GM23338 (cell line): Measurements from ENCODE around the gene TCERG1. TPM values are rescaled to one million over a fixed set of nuclear protein-coding genes. Genes with fewer than 3 reads are reported as not detected.

Experiments used
- ATAC-seq: fragments of 200-7000 bp; cut with Tn5 transposase; 3 replicates; pipeline ENCODE4 v1.9.1; 2020
- DNase-seq: peaks from one replicate; pipeline ENCODE4 v3.0.0-alpha.2; 2015; ENCODE audit warnings: low spot score
- H2AFZ ChIP-seq: fragments of 200-600 bp; sonication (generic); 2 replicates; pipeline ENCODE4 v1.8.0; 2016; ENCODE audit warnings: antibody characterized with exemption, mild to moderate bottlenecking, moderate library complexity
- H3F3A ChIP-seq: fragments of 200-600 bp; sonication (generic); replicated peaks from 2 replicates; pipeline ENCODE4 v1.8.0; 2017; ENCODE audit warnings: antibody characterized with exemption, mixed run types, low read depth
- H3K27ac ChIP-seq: fragments of 200-600 bp; sonication (generic); 2 replicates; pipeline ENCODE4 v1.6.1; 2016; ENCODE audit warnings: low read depth
- H3K27me3 ChIP-seq: fragments of 200-600 bp; sonication (generic); 2 replicates; pipeline ENCODE4 v1.8.0; 2016; ENCODE audit warnings: mild to moderate bottlenecking, mixed run types, moderate library complexity; ENCODE audit not compliant: insufficient read depth
- H3K36me3 ChIP-seq: fragments of 200-600 bp; sonication (generic); 2 replicates; pipeline ENCODE4 v1.8.0; 2016; ENCODE audit warnings: mild to moderate bottlenecking; ENCODE audit not compliant: insufficient read depth
- H3K4me1 ChIP-seq: fragments of 200-600 bp; sonication (generic); 2 replicates; pipeline ENCODE4 v1.8.0; 2016; ENCODE audit warnings: mild to moderate bottlenecking, moderate library complexity; ENCODE audit not compliant: insufficient read depth
- H3K4me2 ChIP-seq: fragments of 200-600 bp; sonication (generic); 2 replicates; pipeline ENCODE4 v1.7.1; 2017; ENCODE audit warnings: mixed run types
- H3K4me3 ChIP-seq: fragments of 200-600 bp; sonication (generic); 2 replicates; pipeline ENCODE4 v1.6.1; 2016; ENCODE audit warnings: mixed run types
- H3K79me2 ChIP-seq: fragments of 200-600 bp; sonication (generic); replicated peaks from 2 replicates; pipeline ENCODE4 v1.8.0; 2017; ENCODE audit warnings: mild to moderate bottlenecking; ENCODE audit not compliant: insufficient read depth
- H3K9me2 ChIP-seq: fragments of 200-600 bp; sonication (generic); 2 replicates; pipeline ENCODE4 v1.8.0; 2017; ENCODE audit not compliant: insufficient read depth
- H4K20me1 ChIP-seq: fragments of 200-600 bp; sonication (generic); replicated peaks from 2 replicates; pipeline ENCODE4 v1.8.0; 2017; ENCODE audit warnings: mild to moderate bottlenecking; ENCODE audit not compliant: insufficient read depth
- H3K27ac Mint-ChIP-seq: 2 replicates; pipeline ENCODE4 v1.8.0; 2020; ENCODE audit warnings: inconsistent platforms, mild to moderate bottlenecking, moderate library complexity, mixed read lengths
- H3K27me3 Mint-ChIP-seq: 3 replicates; pipeline ENCODE4 v1.8.0; 2022; ENCODE audit warnings: low read depth, mild to moderate bottlenecking, moderate library complexity, mixed read lengths, inconsistent platforms; ENCODE audit not compliant: insufficient read depth, poor library complexity
- H3K36me3 Mint-ChIP-seq: 3 replicates; pipeline ENCODE4 v1.8.0; 2021; ENCODE audit warnings: low read depth, mild to moderate bottlenecking, inconsistent platforms, moderate library complexity, mixed read lengths
- H3K4me1 Mint-ChIP-seq: 3 replicates; pipeline ENCODE4 v1.8.0; 2020; ENCODE audit warnings: mild to moderate bottlenecking, inconsistent platforms, mixed read lengths
- H3K4me3 Mint-ChIP-seq: 3 replicates; pipeline ENCODE4 v1.8.0; 2021; ENCODE audit warnings: moderate library complexity, mild to moderate bottlenecking, inconsistent platforms, mixed read lengths
- H3K9me3 Mint-ChIP-seq: 3 replicates; pipeline ENCODE4 v1.8.0; 2020; ENCODE audit warnings: moderate library complexity, mild to moderate bottlenecking, inconsistent platforms, mixed read lengths
- CREB1 ChIP-seq: fragments of 250-450 bp; sonication (Bioruptor Pico); IDR thresholded peaks from 2 replicates; pipeline ENCODE4 v1.5.0; 2020; ENCODE audit warnings: low read depth, mild to moderate bottlenecking, moderate library complexity
- EZH2 ChIP-seq: fragments of 200-600 bp; sonication (generic); IDR thresholded peaks from one replicate; pipeline ENCODE4 v1.8.0; 2017; ENCODE audit warnings: antibody characterized with exemption, mild to moderate bottlenecking, low read depth; ENCODE audit not compliant: unreplicated experiment
- EZH2phosphoT487 ChIP-seq: fragments of 200-600 bp; sonication (generic); IDR thresholded peaks from one replicate; pipeline ENCODE4 v1.8.1; 2018; ENCODE audit warnings: antibody characterized with exemption; ENCODE audit not compliant: unreplicated experiment
- JUNB ChIP-seq: IDR thresholded peaks from one replicate; pipeline ENCODE4 v1.6.1; 2016; ENCODE audit warnings: antibody characterized with exemption; ENCODE audit not compliant: unreplicated experiment
- NANOG ChIP-seq: IDR thresholded peaks from 2 replicates; pipeline ENCODE4 v1.6.1; 2016; ENCODE audit warnings: antibody characterized with exemption, borderline replicate concordance
- POLR2AphosphoS5 ChIP-seq: IDR thresholded peaks from 2 replicates; pipeline ENCODE4 v1.6.1; 2016; ENCODE audit warnings: antibody characterized with exemption, low read depth
- STAT1 ChIP-seq: IDR thresholded peaks from one replicate; pipeline ENCODE4 v1.6.1; 2016; ENCODE audit warnings: antibody characterized with exemption; ENCODE audit not compliant: unreplicated experiment
- ZNF114 ChIP-seq: fragments of 250-450 bp; sonication (Bioruptor Pico); IDR thresholded peaks from 2 replicates; pipeline ENCODE4 v1.5.0; 2020; ENCODE audit warnings: mild to moderate bottlenecking, moderate library complexity
- ZNF331 ChIP-seq: fragments of 250-450 bp; sonication (Bioruptor Pico); IDR thresholded peaks from 2 replicates; pipeline ENCODE4 v1.5.0; 2020; ENCODE audit warnings: low read depth, mild to moderate bottlenecking, moderate library complexity
- polyA plus RNA-seq: library from polyadenylated mRNA; unstranded; fragments of >200 nt; fragmentation: Nextera tagmentation; extraction: Ambion mirVana; gene quantifications from 2 replicates; pipeline ENCODE4 v1.2.1, GENCODE V29; 2016
- total RNA-seq: library from RNA; depleted of rRNA; stranded (reverse); fragments of >200 nt; shearing (Covaris generic); gene quantifications from 2 replicates; pipeline ENCODE4 v1.2.3, GENCODE V29; 2014
- TF ChIP-seq, protein P1 (sequence below): fragments of 250-450 bp; sonication (Bioruptor Pico); IDR thresholded peaks from 2 replicates; pipeline ENCODE4 v1.5.0; 2020; ENCODE audit warnings: mild to moderate bottlenecking, moderate library complexity
- TF ChIP-seq, protein P2 (sequence below), 2 experiments: fragments of 200-600 bp in 1 of 2; sonication (generic) in 1 of 2; conservative IDR thresholded peaks; 2 replicates each; pipeline versions ENCODE4 v1.5.1 to v1.6.1; 2016 to 2017; ENCODE audit warnings: antibody characterized with exemption in 2 of 2, low read depth in 2 of 2, mild to moderate bottlenecking in 2 of 2, moderate library complexity in 1 of 2
- TF ChIP-seq, protein P3 (sequence below): IDR thresholded peaks from 2 replicates; pipeline ENCODE4 v1.6.1; 2016; ENCODE audit warnings: antibody characterized with exemption
- TF ChIP-seq, protein P4 (sequence below): IDR thresholded peaks from one replicate; pipeline ENCODE4 v1.6.1; 2018; ENCODE audit warnings: antibody characterized with exemption; ENCODE audit not compliant: unreplicated experiment

The TCERG1 gene
- total and polyA plus RNA-seq, 2 experiments from 2014 or later, result 127 to 178 TPM

DNA sequence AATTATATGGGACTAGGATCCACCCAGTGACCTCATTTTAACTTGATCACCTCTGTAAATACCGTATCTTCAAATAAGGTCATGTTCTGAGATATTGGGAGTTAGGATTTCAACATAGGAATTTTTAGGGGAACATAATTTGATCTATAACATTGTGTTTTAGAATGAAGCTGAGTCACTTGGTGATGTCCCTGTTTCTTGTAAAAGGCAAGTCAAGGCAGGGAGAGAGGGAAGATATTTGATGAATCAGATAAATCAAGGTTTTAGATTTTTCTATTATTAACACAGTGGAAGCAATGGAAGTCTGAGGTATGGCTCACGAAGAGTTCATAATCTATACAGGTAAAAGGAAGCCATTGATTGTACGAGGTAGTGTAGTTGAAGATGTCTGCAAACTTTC is 80.7 kb downstream of the TCERG1 start:
- no peaks in the 10 kb centered on the region for H3K9me3 Mint-ChIP-seq
- DNase-seq (no peak), ATAC-seq (no peak)
- Histone ChIP-seq H3K9me2 (no peaks in the 10 kb centered on the region), H3K4me3 (no peak overlapping the region), H3K36me3 (no peaks in the 10 kb centered on the region), H3K4me1 (no peaks in the 10 kb centered on the region), H3K4me2 (no peak overlapping the region), H4K20me1 (no peaks in the 10 kb centered on the region), H3F3A (no peaks in the 10 kb centered on the region), H3K27me3 (no peaks in the 10 kb centered on the region), H3K27ac (no peak overlapping the region), H3K79me2 (no peaks in the 10 kb centered on the region), H2AFZ (0 out of 2 replicates have a peak overlapping the region, but pooled peaks have one; percentile 21)
- H3K4me1 Mint-ChIP-seq, result no peaks in the 10 kb centered on the region
- no peak overlapping the region for H3K4me3 Mint-ChIP-seq
- no peak overlapping the region for H3K27ac Mint-ChIP-seq
- H3K27me3 Mint-ChIP-seq, result peaks cover 2% of the 10 kb centered on the region
- no peaks in the 10 kb centered on the region for H3K36me3 Mint-ChIP-seq
- TF ChIP-seq, protein P1, sequence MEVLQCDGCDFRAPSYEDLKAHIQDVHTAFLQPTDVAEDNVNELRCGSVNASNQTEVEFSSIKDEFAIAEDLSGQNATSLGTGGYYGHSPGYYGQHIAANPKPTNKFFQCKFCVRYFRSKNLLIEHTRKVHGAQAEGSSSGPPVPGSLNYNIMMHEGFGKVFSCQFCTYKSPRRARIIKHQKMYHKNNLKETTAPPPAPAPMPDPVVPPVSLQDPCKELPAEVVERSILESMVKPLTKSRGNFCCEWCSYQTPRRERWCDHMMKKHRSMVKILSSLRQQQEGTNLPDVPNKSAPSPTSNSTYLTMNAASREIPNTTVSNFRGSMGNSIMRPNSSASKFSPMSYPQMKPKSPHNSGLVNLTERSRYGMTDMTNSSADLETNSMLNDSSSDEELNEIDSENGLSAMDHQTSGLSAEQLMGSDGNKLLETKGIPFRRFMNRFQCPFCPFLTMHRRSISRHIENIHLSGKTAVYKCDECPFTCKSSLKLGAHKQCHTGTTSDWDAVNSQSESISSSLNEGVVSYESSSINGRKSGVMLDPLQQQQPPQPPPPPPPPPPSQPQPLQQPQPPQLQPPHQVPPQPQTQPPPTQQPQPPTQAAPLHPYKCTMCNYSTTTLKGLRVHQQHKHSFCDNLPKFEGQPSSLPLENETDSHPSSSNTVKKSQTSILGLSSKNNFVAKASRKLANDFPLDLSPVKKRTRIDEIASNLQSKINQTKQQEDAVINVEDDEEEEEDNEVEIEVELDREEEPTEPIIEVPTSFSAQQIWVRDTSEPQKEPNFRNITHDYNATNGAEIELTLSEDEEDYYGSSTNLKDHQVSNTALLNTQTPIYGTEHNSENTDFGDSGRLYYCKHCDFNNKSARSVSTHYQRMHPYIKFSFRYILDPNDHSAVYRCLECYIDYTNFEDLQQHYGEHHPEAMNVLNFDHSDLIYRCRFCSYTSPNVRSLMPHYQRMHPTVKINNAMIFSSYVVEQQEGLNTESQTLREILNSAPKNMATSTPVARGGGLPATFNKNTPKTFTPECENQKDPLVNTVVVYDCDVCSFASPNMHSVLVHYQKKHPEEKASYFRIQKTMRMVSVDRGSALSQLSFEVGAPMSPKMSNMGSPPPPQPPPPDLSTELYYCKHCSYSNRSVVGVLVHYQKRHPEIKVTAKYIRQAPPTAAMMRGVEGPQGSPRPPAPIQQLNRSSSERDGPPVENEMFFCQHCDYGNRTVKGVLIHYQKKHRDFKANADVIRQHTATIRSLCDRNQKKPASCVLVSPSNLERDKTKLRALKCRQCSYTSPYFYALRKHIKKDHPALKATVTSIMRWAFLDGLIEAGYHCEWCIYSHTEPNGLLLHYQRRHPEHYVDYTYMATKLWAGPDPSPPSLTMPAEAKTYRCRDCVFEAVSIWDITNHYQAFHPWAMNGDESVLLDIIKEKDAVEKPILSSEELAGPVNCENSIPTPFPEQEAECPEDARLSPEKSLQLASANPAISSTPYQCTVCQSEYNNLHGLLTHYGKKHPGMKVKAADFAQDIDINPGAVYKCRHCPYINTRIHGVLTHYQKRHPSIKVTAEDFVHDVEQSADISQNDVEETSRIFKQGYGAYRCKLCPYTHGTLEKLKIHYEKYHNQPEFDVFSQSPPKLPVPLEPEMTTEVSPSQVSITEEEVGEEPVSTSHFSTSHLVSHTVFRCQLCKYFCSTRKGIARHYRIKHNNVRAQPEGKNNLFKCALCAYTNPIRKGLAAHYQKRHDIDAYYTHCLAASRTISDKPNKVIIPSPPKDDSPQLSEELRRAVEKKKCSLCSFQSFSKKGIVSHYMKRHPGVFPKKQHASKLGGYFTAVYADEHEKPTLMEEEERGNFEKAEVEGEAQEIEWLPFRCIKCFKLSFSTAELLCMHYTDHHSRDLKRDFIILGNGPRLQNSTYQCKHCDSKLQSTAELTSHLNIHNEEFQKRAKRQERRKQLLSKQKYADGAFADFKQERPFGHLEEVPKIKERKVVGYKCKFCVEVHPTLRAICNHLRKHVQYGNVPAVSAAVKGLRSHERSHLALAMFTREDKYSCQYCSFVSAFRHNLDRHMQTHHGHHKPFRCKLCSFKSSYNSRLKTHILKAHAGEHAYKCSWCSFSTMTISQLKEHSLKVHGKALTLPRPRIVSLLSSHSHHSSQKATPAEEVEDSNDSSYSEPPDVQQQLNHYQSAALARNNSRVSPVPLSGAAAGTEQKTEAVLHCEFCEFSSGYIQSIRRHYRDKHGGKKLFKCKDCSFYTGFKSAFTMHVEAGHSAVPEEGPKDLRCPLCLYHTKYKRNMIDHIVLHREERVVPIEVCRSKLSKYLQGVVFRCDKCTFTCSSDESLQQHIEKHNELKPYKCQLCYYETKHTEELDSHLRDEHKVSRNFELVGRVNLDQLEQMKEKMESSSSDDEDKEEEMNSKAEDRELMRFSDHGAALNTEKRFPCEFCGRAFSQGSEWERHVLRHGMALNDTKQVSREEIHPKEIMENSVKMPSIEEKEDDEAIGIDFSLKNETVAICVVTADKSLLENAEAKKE, result no peak
- TF ChIP-seq JUNB (no peak), CREB1 (no peak), STAT1 (no peak), NANOG (no peak), POLR2AphosphoS5 (no peak), ZNF331 (CRISPR knock-in tag) (no peak), ZNF114 (CRISPR knock-in tag) (no peak), EZH2 (no peak), EZH2phosphoT487 (no peak)
- TF ChIP-seq, protein P2, sequence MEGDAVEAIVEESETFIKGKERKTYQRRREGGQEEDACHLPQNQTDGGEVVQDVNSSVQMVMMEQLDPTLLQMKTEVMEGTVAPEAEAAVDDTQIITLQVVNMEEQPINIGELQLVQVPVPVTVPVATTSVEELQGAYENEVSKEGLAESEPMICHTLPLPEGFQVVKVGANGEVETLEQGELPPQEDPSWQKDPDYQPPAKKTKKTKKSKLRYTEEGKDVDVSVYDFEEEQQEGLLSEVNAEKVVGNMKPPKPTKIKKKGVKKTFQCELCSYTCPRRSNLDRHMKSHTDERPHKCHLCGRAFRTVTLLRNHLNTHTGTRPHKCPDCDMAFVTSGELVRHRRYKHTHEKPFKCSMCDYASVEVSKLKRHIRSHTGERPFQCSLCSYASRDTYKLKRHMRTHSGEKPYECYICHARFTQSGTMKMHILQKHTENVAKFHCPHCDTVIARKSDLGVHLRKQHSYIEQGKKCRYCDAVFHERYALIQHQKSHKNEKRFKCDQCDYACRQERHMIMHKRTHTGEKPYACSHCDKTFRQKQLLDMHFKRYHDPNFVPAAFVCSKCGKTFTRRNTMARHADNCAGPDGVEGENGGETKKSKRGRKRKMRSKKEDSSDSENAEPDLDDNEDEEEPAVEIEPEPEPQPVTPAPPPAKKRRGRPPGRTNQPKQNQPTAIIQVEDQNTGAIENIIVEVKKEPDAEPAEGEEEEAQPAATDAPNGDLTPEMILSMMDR (conservative IDR thresholded peaks at IDR 0.05; ENCODE audit: low read depth in 2 of 2), result no peak
- TF ChIP-seq, protein P3, sequence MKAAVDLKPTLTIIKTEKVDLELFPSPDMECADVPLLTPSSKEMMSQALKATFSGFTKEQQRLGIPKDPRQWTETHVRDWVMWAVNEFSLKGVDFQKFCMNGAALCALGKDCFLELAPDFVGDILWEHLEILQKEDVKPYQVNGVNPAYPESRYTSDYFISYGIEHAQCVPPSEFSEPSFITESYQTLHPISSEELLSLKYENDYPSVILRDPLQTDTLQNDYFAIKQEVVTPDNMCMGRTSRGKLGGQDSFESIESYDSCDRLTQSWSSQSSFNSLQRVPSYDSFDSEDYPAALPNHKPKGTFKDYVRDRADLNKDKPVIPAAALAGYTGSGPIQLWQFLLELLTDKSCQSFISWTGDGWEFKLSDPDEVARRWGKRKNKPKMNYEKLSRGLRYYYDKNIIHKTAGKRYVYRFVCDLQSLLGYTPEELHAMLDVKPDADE, result no peak
- TF ChIP-seq, protein P4, sequence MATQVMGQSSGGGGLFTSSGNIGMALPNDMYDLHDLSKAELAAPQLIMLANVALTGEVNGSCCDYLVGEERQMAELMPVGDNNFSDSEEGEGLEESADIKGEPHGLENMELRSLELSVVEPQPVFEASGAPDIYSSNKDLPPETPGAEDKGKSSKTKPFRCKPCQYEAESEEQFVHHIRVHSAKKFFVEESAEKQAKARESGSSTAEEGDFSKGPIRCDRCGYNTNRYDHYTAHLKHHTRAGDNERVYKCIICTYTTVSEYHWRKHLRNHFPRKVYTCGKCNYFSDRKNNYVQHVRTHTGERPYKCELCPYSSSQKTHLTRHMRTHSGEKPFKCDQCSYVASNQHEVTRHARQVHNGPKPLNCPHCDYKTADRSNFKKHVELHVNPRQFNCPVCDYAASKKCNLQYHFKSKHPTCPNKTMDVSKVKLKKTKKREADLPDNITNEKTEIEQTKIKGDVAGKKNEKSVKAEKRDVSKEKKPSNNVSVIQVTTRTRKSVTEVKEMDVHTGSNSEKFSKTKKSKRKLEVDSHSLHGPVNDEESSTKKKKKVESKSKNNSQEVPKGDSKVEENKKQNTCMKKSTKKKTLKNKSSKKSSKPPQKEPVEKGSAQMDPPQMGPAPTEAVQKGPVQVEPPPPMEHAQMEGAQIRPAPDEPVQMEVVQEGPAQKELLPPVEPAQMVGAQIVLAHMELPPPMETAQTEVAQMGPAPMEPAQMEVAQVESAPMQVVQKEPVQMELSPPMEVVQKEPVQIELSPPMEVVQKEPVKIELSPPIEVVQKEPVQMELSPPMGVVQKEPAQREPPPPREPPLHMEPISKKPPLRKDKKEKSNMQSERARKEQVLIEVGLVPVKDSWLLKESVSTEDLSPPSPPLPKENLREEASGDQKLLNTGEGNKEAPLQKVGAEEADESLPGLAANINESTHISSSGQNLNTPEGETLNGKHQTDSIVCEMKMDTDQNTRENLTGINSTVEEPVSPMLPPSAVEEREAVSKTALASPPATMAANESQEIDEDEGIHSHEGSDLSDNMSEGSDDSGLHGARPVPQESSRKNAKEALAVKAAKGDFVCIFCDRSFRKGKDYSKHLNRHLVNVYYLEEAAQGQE, result no peak
